Mammary epithelial cell (primary cell): ENCODE results near the gene SGTB.

ENCODE experiments used
- EZH2 ChIP-seq: IDR thresholded peaks from 2 replicates; pipeline ENCODE4 v1.6.1; 2012; ENCODE audit warnings: low read length, inconsistent platforms, borderline replicate concordance
- TF ChIP-seq, protein P1 (sequence below), 2 donors: IDR thresholded peaks in 1 of 2; conservative IDR thresholded peaks in 1 of 2; 2 replicates each; pipeline ENCODE4 v1.5.1; 2011 to 2012; ENCODE audit warnings: inconsistent platforms in 2 of 2, low read length in 2 of 2, mild to moderate bottlenecking in 2 of 2, control low read depth in 1 of 2, low read depth in 1 of 2; ENCODE audit not compliant: insufficient read depth in 1 of 2; ENCODE audit errors: extremely low read depth in 1 of 2

DNA sequence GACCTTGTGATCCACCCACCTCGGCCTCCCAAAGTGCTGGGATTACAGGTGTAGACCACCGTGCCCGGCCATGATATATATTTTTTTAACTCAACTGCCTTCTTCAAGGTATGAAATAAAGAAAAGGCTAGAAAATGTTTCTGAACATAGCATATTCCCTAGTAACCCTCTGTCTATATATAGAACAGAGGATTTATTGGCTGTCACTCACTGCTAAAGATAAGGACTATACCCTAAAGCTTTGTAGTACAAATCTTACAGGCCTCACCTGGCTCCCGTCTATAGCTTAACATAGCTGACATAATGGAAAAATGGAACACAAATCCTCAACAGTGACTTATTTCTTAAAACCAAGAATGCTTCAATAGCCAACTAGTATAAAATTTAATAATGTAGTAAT is 14.2 kb downstream of the SGTB start:
- TF ChIP-seq, protein P1, sequence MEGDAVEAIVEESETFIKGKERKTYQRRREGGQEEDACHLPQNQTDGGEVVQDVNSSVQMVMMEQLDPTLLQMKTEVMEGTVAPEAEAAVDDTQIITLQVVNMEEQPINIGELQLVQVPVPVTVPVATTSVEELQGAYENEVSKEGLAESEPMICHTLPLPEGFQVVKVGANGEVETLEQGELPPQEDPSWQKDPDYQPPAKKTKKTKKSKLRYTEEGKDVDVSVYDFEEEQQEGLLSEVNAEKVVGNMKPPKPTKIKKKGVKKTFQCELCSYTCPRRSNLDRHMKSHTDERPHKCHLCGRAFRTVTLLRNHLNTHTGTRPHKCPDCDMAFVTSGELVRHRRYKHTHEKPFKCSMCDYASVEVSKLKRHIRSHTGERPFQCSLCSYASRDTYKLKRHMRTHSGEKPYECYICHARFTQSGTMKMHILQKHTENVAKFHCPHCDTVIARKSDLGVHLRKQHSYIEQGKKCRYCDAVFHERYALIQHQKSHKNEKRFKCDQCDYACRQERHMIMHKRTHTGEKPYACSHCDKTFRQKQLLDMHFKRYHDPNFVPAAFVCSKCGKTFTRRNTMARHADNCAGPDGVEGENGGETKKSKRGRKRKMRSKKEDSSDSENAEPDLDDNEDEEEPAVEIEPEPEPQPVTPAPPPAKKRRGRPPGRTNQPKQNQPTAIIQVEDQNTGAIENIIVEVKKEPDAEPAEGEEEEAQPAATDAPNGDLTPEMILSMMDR (conservative IDR thresholded peaks at IDR 0.05 in 1 of 2, IDR thresholded peaks at IDR 0.05 in 1 of 2; ENCODE audit: extremely low read depth in 1 of 2, insufficient read depth in 1 of 2, low read depth in 1 of 2, low read length in 2 of 2) = no peak
- TF ChIP-seq EZH2 = no peak
